DOHH2 (cell line): ENCODE results near the gene CRAT.

Source experiments
- CTCF ChIP-seq: fragments of 200-600 bp; sonication (generic); IDR thresholded peaks from one replicate; pipeline ENCODE4 v1.5.1; 2014; ENCODE audit warnings: antibody characterized with exemption, mild to moderate bottlenecking, low read depth, low read length; ENCODE audit not compliant: poor library complexity, severe bottlenecking
- EZH2phosphoT487 ChIP-seq: fragments of 200-600 bp; sonication (generic); IDR thresholded peaks from 2 replicates; pipeline ENCODE4 v1.6.1; 2017; ENCODE audit warnings: borderline replicate concordance, mild to moderate bottlenecking, antibody characterized with exemption, low read length, moderate library complexity, mixed read lengths

DNA sequence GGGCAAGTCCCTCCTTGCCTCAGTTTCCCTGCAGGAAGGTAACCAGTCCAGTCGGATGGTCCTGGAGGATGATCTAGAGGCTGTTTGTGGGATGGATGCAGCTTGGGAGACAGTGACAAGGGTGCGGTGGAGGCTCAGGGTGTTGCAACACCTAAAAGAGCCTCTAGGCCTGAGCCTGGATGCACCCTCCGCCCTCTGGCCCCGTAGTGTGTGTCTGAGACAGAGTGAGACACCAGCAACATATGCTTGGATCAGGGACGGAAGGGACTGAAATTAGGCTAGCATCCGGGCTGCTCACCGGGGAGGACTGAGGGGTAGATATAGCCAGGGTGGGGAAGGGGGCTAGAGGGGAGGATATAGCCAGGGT is 1.1 kb downstream of the CRAT start:
- TF ChIP-seq CTCF (no peak), EZH2phosphoT487 (no peak)
